ENCODE results near the gene TMC8.
A peak's percentile ranks its signal among the peaks of the same experiment; 100 is the strongest.

The TMC8 gene

DNA sequence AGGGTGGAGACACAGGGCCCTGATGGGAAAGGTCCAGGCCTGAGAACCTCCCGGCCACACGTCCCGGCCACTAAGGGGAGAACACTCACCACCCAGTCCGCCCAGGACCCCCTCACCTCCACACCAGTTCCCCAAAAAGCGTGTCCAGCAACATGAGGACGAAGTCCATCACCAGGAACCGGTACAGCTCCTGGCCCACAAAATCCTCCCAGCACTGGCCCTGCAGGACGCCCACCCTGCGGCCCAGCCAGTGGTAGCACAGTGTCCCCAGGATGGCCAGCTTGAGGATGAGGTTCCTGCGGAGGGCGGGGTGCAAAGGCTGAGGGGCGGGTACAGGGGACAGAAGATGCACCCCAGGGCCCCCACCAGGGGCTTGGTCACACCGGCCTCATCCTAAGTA lies 10.0 kb upstream of the TMC8 start:
- Histone ChIP-seq H3K27me3 (ENCODE audit: insufficient read depth, low read length, poor library complexity, severe bottlenecking) (no peaks in the 10 kb centered on the region), H3F3A (ENCODE audit: low read depth) (no peaks in the 10 kb centered on the region), H3K9me2 (replicated peaks; ENCODE audit: low read depth, low read length) (no peaks in the 10 kb centered on the region), H3K4me3 (ENCODE audit: low read length, poor library complexity, severe bottlenecking) (peak overlapping the region; percentile 68), H2AFZ (ENCODE audit: low read length) (no peak overlapping the region), H3K4me1 (ENCODE audit: insufficient read depth, low read length, poor library complexity, severe bottlenecking) (peaks cover 34% of the 10 kb centered on the region), H3K79me2 (ENCODE audit: insufficient read depth, low read length) (peaks cover 53% of the 10 kb centered on the region), H3K36me3 (ENCODE audit: insufficient read depth, low read length) (peaks cover 24% of the 10 kb centered on the region; the same call in 1 of the 2 replicates), H3K4me2 (ENCODE audit: low read depth, low read length, poor library complexity, severe bottlenecking) (peak overlapping the region; percentile 77), H4K20me1 (ENCODE audit: insufficient read depth, low read length, poor library complexity, severe bottlenecking) (peaks cover 17% of the 10 kb centered on the region), H3K9me3 (ENCODE audit: insufficient read depth, low read depth, low read length) (no peaks in the 10 kb centered on the region), H3K9ac (ENCODE audit: low read depth, low read length, poor library complexity, severe bottlenecking) (peak overlapping the region; percentile 74)
- no peak for TF ChIP-seq EZH2phosphoT487 (IDR thresholded peaks at IDR 0.05; ENCODE audit: borderline replicate concordance)
- TF ChIP-seq, protein P1, sequence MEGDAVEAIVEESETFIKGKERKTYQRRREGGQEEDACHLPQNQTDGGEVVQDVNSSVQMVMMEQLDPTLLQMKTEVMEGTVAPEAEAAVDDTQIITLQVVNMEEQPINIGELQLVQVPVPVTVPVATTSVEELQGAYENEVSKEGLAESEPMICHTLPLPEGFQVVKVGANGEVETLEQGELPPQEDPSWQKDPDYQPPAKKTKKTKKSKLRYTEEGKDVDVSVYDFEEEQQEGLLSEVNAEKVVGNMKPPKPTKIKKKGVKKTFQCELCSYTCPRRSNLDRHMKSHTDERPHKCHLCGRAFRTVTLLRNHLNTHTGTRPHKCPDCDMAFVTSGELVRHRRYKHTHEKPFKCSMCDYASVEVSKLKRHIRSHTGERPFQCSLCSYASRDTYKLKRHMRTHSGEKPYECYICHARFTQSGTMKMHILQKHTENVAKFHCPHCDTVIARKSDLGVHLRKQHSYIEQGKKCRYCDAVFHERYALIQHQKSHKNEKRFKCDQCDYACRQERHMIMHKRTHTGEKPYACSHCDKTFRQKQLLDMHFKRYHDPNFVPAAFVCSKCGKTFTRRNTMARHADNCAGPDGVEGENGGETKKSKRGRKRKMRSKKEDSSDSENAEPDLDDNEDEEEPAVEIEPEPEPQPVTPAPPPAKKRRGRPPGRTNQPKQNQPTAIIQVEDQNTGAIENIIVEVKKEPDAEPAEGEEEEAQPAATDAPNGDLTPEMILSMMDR (conservative IDR thresholded peaks at IDR 0.05; ENCODE audit: low read length): no peak

DNA sequence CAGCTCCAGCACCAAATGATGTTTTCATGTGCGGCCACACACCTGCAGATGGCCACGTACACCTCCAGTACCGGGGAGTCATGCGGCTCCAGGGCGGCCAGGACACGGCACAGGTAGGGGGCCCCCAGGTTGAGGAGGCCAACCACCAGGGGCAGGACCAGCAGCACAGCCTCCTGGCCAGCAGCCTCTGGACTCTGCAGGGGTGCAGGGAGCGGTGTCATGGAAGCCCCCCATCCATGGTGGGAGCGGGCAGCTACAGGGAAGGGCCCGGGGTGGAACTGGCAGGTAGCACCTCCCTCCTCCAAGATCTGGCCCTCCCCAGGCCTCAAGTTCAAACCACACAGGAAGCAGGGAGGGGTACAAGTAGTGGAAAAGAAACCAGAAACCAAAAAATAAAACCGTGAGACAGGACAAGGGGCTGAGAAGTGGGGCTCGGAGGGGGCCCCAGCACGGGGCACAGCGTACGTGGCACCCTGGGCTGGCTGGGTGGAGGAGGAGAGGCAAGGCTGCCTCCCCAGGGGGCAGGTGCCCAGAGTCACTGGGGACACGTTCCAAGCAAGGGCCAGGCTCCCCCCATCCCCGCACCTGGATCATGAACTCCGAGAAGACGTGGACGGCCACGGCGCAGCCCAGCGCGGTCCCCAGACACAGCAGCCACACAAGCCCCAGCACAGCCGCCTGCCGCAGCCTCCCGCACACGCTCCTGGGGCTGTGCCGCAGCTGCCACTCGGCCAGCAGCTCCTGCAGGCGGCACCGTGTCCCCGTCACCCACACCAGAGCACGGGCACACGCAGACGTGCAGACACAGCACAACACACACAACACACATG lies 9.4 kb upstream of the TMC8 start:
- H3F3A ChIP-seq (ENCODE audit: low read depth): no peaks in the 10 kb centered on the region
- peak overlapping the region; percentile 68 for H3K4me3 ChIP-seq (ENCODE audit: low read length, poor library complexity, severe bottlenecking)
- H2AFZ ChIP-seq (ENCODE audit: low read length): no peak overlapping the region
- peaks cover 41% of the 10 kb centered on the region for H3K4me1 ChIP-seq (ENCODE audit: insufficient read depth, low read length, poor library complexity, severe bottlenecking)
- H3K27me3 ChIP-seq (ENCODE audit: insufficient read depth, low read length, poor library complexity, severe bottlenecking): no peaks in the 10 kb centered on the region
- H3K9ac ChIP-seq (ENCODE audit: low read depth, low read length, poor library complexity, severe bottlenecking): peak overlapping the region; percentile 74
- peaks cover 23% of the 10 kb centered on the region for H4K20me1 ChIP-seq (ENCODE audit: insufficient read depth, low read length, poor library complexity, severe bottlenecking)
- TF ChIP-seq, protein P1 (conservative IDR thresholded peaks at IDR 0.05; ENCODE audit: low read length): no peak
- TF ChIP-seq EZH2phosphoT487 (IDR thresholded peaks at IDR 0.05; ENCODE audit: borderline replicate concordance): no peak
- H3K79me2 ChIP-seq (ENCODE audit: insufficient read depth, low read length): peaks cover 60% of the 10 kb centered on the region
- no peaks in the 10 kb centered on the region for H3K9me3 ChIP-seq (ENCODE audit: insufficient read depth, low read depth, low read length)
- peaks cover 24% of the 10 kb centered on the region; the same call in 1 of the 2 replicates for H3K36me3 ChIP-seq (ENCODE audit: insufficient read depth, low read length)
- H3K4me2 ChIP-seq (ENCODE audit: low read depth, low read length, poor library complexity, severe bottlenecking): peak overlapping the region; percentile 77
- no peaks in the 10 kb centered on the region for H3K9me2 ChIP-seq (replicated peaks; ENCODE audit: low read depth, low read length)

DNA sequence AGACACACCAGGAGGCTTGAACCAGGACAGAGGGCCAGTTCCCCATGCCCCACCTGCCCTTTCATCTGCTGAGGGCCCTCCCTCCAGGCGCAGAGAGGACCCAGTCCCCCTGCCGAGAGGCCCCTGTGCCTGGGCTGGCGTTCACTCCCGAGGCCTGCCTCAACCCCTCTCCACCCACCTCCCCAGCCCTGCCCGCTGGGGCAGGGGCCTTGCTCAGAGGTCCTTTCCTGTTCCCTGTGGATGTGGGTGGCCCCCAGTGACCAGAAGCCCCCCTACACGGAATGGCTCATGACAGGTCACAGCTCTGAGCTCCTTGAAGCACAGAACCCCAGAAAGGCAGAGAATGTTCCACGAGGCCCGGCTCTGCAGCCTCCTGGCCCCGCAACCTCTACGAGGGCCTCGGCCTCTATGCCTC lies 8.8 kb upstream of the TMC8 start:
- no peak overlapping the region for H2AFZ ChIP-seq (ENCODE audit: low read length)
- peaks cover 24% of the 10 kb centered on the region; the same call in 1 of the 2 replicates for H3K36me3 ChIP-seq (ENCODE audit: insufficient read depth, low read length)

More for the DNA sequence above, 8.8 kb upstream of the TMC8 start:
- Histone ChIP-seq H3K79me2 (ENCODE audit: insufficient read depth, low read length) (peaks cover 66% of the 10 kb centered on the region), H3F3A (ENCODE audit: low read depth) (no peaks in the 10 kb centered on the region), H3K4me1 (ENCODE audit: insufficient read depth, low read length, poor library complexity, severe bottlenecking) (peaks cover 47% of the 10 kb centered on the region), H3K4me3 (ENCODE audit: low read length, poor library complexity, severe bottlenecking) (peak overlapping the region; percentile 68), H4K20me1 (ENCODE audit: insufficient read depth, low read length, poor library complexity, severe bottlenecking) (peaks cover 27% of the 10 kb centered on the region), H3K9ac (ENCODE audit: low read depth, low read length, poor library complexity, severe bottlenecking) (peak overlapping the region; percentile 74), H3K9me3 (ENCODE audit: insufficient read depth, low read depth, low read length) (no peaks in the 10 kb centered on the region), H3K9me2 (replicated peaks; ENCODE audit: low read depth, low read length) (no peaks in the 10 kb centered on the region), H3K4me2 (ENCODE audit: low read depth, low read length, poor library complexity, severe bottlenecking) (peak overlapping the region; percentile 77), H3K27me3 (ENCODE audit: insufficient read depth, low read length, poor library complexity, severe bottlenecking) (no peaks in the 10 kb centered on the region)
- TF ChIP-seq EZH2phosphoT487 (IDR thresholded peaks at IDR 0.05; ENCODE audit: borderline replicate concordance): no peak
- TF ChIP-seq, protein P1 (conservative IDR thresholded peaks at IDR 0.05; ENCODE audit: low read length): no peak

All from Loucy (cell line).